Stimulated activated naive CD8-positive, alpha-beta T cell treated with anti-CD3 and anti-CD28 coated beads, Interleukin-15, Interleukin-2, amounts not matched to agents 100 U/mL and 50 U/mL, for 24 hours (primary cell): ENCODE measurements around the gene PRKCA.
"Not testable (repeated sequence)": the region's sequence is repeated elsewhere in the genome, so short reads cannot be mapped to it uniquely, and the experiment has no call there.

Experiments
- ATAC-seq: fragments of 150-1000 bp; cut with Tn5 transposase; one replicate; pipeline ENCODE4 v1.10.0; 2021
- DNase-seq: peaks from one replicate; pipeline ENCODE4 v3.0.0; 2021

The PRKCA gene

DNA sequence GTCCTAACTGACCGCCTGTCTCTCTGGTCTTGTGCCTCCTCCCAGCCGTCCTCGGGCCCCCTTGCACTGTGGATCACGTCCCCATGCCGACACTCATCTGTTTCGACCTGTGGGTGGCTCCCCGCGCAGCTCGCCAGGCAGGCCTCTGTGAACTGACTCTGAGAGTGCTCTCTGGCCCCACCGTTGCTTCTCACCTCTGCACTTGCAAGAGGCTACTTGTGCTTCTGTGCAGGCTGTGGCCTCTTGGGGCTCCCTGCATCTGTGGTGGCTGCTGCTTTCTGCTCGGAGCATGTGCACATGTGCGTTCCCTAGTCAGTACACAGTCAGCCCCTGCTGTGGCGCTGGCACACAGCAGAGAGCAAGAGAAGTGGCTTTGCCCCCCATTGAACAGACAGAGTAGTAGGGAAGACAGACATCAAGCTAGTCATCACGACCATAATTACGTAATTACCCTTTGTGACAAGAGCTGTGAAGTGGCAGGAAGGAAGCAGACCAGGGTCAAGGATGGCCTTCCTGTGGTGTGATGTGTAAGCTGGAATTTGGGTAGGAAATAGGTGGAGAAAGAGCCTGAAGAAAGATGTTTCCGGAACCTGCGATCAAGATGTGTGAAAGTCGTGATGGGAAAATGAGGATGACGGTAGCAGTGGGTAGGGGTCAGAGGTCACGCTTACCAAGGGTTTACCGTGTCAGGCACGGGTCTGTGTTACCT, 276.5 kb downstream of the PRKCA start:
- ATAC-seq (no peak), DNase-seq (no peak)

DNA sequence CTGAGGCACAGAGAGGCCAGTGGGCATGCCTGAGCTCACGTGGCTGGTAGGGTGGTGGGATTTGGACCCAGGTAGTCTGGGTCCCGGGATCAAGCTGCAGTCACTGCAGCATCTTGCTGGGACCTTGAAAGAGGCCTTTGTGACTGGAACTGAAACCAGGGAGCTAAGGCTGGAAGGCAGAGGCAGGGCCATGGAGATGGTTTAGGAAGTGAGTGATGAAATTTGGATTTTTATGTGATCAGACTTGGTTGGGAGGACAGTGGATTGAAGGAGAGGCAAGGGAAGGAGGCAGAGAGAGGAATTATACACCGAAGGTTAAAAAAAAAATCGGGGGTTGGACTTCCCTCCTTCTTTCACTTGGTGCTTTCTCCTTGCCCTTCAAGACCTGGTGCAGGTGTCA, 277.1 kb downstream of the PRKCA start:
- ATAC-seq = no peak
- DNase-seq = no peak

DNA sequence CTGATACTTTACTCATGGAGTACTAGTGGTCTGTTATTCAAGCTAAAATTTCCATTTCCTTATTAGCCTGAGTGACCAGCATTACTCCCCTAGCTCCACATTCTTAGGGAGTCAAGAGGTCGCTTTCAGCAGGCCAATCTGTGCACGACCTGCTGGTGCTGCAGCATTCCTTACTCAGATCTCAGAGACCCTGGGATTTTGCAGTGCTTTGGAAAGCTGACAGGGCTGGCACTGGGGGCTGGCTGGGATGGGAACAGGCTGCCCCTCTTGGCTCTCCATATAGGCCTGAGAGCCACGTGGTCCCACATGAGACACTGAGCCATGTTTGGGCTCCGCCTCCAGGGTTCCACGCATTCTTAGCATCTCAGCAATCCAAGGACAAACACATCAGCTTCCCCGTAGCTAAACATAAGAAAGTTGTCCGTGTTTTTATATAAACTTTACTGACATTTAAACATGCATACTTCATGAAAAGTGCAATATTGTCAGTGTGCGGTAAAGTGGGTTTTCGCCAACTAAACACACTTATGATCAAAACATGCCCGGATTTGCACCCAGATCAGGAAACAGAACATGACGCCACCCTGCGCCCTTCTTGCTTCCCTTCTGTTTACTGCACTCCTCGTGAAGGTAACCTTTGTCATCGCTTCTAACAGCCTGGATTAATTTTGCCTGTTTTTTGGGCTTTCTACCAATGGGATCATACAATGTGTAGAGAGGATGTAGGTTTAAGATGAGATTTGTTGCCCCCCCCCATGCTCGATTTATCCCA, 278.0 kb downstream of the PRKCA start:
- no peak for ATAC-seq

DNA sequence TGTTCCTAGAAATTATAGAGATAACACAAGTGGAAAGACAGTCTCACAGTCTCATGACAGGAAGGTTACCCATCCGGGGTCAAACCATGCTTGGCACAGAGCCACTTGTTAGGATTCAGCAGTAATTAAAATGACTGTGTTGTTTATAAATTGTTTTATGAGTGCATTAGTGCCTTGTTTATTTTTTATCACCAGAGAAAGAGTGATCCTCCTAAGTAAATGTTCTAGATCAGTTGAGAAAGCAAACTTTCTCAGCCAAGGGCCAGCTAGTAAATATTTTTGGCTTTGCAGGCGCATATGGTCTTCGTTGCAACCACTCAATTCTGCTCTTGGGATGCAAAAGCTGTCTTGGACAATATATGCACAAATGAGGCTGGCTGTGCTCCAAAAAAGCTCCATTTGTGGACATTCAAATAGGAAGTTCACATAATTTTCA, 278.6 kb downstream of the PRKCA start:
- ATAC-seq (no peak), DNase-seq (no peak)

More for the DNA sequence above, 278.0 kb downstream of the PRKCA start:
- no peak for DNase-seq

DNA sequence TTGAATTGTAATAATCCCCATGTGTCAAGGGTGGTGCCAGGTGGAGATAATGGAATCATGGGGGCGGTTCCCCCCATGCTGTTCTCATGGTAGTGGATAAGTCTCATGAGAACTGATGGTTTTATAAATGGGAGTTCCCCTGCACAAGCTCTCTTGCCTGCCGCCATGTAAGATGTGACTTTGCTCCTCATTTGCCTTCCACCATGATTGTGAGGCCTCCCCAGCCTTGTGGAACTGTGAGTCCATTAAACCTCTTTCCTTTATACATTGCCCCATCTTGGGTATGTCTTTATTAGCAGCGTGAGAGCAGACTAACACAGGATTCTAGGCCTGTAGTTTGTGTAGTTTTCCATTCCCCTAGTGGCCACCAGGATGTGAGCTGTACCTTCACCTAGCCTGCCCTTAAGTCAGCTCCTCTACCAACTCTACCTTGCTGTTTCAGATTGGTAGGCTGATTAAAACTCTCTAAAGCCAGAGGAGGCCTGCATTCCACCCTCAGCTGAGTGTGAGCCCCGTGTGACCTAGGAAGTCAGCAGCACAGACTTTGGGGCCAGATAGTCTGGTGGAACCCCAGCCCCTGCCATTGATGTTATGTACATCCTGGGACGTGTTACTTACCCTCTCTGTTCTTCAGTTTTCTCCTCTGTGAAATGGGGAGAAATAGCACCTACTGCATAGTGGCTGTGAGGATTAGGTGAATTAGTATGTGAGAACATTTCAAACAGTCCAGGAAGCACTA, 280.1 kb downstream of the PRKCA start:
- no peak for ATAC-seq
- no peak for DNase-seq

DNA sequence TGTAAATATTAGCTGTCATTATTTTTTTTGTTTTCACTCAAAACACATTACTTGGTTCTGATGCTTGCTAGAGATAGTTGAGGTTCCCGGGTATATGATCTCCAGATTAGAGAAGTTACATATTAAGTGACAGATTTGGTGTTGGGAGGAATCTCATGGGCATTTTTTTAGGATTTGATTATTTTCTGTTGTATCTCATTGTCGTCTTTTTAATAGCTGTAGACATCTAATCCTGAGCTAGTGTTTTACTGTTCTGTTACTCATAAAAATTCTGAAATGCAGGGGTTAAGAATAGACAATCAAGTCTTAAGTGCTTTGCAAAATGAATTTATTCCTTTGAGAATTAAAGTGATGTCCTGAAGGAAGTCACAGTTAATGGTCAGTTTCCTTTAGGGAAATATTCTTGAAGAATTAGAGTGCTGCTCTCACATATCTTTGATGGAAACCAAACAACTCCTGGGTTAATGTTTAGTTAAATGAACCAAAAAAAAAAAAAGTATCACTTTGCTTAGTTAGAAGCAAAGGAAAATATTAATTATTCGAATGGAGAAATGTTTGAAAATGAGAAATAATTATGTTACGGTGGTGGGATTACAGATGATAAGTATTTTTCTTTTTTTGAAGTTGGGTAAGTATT, 280.8 kb downstream of the PRKCA start:
- ATAC-seq = no peak
- DNase-seq = no peak

DNA sequence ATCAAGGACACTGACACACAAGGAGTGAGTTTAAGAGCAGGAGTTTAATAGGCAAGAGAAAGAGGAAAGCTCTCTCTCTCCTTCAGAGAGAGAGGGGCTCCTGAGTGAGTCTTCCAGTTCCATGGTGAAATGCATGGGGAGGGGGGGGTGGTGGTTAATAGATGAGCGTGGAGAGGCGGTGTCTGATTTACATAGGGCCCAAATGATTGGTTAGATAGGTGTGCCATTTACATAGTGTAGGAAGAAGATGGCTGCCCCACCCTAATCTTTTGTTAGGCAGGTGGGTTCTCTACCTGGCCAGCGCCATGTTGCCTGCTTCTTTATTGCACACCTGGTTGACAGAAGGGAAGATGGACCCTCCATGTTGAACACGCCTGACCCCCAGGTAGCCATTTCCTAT, 282.5 kb downstream of the PRKCA start:
- no peak for ATAC-seq
- DNase-seq = no peak

DNA sequence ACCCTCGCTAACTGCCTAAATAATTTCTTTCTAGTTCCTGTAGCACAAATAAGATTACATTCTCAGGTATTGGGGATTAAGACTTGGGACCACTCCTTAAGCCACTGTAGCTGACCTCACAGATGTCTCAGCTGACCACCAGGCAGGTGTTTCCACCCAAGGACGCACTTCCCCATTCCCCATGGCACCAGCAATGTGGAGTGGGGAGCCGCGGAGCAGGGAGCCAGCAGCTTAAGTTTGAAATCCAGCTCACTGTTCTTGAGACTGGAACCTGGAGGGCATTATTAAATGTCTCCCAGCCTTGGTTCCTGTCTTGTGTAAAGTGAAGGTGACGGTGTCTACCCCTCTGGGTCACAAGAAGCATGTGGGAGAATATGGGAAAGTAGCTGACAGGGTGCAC, 283.1 kb downstream of the PRKCA start:
- no peak for ATAC-seq
- no peak for DNase-seq

DNA sequence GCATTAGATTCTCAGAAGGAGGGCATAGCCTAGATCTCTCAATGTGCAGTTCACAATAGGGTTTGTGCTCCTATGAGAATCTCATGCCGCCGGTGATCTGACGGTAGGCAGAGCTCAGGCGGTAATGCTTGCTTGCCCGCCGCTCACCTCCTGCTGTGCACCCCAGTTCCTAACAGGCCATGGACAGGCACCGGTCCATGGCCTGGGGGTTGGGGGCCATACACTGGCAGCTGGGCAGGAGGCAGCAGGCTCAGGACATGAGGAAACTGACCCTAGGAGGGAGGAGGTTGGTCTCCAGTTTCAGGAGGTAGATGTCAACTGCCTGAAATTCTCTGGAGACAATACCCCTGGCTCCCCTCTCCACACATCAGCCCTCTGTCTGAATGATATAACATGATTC, 287.5 kb downstream of the PRKCA start:
- no peak for ATAC-seq

DNA sequence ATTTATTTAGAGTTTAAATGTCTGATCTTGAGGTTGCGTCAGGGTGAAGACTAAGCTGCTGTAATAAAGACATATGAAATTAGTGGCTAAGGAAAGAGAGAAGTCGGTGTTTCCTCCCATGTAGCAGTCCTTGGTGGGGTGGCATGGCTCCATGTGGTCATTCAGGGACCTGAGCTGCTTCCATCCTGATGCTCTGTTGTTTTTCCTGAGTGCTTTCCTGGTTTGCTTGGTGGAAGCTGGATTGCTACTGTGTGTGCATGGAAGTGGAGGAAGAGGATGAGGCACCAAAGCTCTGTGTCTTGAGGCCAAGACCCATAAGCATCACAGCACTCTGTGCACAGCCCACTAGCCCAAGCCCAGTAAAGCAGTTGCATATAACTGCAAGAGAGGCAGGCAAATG, 290.7 kb downstream of the PRKCA start:
- no peak for ATAC-seq
- DNase-seq = no peak

More for the DNA sequence above, 287.5 kb downstream of the PRKCA start:
- no peak for DNase-seq

DNA sequence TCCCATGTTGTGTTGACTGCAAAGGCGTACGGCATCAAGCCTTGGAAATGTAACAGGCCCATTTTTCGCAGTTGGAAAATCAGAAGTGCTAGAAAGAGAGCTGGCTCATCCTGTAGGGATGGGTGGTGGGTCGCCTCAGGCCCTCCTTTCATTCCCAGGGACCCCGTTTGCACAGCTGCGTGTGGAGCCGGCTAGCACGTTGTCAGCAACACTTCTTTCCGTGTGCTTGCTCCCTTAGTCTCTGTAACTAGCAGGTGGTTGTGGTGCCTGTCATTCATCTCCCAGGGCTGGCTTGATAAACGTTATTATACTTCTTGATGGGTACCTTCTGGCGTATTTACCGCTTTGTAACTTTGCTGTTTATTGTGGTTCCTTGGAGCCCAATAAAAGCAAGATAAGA, 293.5 kb downstream of the PRKCA start:
- no peak for DNase-seq
- ATAC-seq = no peak

DNA sequence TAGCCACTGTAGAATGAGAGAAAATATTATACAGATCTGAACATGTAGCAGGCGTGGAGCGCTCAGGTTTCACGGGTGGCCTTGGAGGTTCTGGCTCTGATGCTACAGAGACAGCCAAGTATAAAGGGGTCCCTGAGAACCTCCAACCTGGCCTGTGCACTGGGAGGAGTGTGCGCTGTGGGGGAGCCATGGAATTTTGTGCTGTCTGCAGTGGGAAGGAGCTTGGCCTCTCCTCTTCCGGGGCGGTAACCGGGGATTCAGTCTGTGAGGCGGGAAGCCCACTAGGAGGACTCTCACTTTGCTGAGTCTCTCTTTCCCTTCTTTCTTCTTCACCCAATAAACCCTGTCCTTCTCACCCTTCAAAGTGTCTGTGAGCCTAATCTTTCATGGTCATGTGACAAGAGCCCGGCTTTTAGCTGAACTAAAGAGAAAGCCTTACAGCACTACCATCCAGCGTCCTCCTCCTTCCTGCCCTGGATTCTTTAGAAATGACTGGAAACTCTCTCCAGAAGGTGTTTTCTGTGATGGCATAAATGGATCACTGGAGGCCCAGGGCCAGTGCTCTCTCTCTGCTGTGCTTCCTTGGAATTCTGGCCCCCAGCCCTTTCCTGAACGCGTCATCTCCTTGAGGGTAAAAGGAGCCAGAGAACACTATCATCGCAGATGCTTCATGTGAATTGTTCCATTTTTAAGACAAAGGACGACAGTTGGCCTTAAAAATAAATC, 300.4 kb downstream of the PRKCA start:
- ATAC-seq (no peak), DNase-seq (no peak)

DNA sequence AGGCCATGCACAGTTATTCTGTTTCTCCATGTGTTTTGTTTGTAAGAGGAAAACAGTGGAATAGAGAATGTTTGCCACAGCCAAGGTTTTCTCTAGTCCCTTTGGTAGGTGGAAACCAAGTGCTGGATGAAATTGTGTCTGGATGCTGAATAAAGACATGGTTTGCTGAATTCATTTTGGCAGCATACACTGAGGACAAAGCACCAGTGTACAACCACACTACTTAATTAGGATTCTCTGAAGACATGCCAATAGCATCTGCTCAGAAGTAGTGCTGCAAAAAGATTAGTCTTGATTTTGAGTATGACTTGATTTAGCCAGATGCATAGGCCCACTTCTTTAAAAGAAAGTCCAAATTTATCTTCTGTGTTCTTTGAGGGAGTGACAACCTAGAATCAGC, 302.0 kb downstream of the PRKCA start:
- ATAC-seq (no peak), DNase-seq (no peak)

DNA sequence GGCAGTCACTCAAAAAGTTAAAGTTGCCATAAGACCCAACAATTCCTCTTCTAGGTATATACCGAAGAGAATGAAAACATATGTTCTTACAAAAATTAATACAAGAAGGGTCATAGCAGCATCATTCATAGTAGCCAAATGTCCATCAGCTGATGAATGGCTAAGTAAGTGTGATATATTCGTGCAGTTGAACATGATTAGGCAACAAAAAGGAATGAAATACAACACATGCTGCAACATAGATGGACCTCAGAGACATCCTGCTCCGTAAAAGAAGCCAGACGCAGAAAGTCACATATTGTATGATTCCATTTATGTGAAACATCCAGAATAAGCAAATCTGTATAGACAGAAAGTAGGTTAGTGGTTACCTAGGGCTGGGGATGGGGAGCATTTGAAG, 303.1 kb downstream of the PRKCA start:
- no peak for ATAC-seq
- DNase-seq = no peak

DNA sequence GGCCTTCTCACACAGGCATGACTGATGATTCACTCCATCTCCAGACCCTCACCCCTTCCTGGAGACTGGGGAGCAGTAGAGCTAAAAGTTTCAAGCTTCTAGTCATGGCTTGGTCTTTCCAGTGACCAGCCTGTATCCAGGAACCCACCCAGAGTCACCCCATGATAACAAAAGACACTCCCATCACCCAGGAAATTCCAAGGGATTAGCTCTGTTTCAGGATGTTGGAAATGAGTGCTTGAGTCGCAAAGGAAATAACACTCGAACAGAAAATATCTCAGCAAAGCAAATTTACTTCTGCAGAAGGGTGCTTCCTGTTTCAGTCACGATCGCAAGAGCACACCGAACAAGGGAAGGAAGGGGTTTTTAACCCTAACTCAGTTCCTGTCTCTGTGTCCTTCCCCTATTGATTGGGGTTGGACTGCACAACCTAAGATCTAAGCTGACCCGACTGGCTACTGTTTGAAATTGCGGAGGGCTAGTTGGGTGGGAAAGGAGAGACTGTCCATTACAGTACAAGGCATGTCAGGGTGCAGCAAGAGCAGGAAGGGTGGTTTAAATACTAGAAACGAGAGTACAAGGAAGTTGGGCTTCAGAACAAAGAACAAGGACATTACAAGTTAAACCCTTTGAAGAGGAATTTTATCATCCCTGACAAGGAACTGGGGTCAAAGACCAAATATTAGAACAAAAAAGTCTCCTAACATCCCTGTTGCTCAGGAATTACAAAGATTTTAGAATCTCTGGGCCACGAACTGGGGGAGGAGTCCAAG, 308.1 kb downstream of the PRKCA start:
- DNase-seq = no peak
- no peak for ATAC-seq

DNA sequence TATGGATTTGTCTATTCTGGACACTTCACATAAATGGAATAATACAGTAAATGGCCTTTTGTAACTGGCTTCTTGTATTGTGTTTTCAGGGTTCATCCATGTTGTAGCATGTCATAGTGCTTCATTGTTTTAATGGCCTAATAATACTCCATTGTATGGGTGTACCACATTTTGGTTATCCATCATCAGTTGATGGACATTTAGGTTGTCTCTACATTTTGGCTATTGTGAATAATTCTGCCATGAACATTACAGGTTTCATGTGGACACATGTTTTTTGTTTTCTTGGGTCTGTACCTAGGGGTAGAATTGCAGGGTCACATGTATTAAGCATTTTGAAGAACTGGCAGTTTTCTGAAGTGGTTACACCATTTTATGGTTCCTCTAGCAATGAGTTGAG, 309.0 kb downstream of the PRKCA start:
- DNase-seq = no peak
- ATAC-seq = no peak

DNA sequence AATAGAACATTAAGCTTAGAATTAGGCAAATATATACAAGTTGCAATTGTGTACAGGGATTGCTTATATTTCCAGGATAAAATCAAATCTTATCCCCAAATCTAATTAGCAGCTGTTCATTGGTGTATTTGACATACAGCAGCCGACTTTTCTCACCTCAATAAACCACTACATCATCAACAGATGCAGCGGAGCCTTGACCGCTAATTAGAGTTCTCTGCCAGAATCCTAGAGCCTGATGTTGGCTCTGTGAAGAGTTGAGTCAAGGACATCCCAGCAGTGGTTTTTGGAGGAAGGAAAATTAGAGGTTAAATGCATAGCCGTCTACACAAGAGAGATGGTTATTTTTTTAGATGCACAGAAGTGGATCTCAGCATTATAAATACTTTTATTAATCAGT, 310.6 kb downstream of the PRKCA start:
- ATAC-seq = no peak
- no peak for DNase-seq

DNA sequence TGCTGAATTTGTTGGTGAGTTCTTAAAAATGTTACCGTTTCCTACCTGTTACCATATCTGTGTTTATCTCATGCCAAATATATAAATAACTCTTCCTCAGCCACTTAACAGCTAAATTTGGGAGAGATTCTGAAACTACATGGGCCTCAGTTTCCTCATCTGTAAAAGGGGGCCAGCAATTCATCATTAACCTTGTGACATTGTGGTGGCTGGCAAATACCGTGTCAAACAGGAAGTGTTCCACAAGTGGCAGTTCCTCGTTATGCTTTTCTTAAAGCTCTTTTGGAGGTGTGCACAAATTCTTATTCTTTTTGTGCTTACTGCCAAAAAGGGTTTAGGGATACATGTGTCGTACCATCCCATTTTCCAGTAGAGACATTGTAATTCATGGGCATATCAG, 312.1 kb downstream of the PRKCA start:
- DNase-seq = no peak
- no peak for ATAC-seq

DNA sequence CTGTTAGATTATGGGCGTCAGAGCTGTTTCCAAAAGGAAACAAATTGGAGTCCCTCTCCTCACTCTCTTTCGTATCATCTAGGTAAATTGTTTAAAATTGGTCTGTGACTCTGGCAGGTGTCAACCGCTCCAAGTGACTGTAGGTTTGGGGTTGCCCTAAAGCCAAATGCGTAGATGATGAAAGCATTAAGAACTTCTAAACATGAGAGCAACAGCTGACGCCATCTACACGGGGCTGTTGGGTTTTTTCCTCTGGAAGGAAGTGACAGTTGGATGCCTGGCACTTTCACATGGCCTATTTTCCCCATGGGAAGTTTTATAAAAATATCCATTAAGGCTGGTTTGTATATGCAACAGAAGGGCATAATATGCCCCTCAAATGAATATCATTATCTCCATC, 316.8 kb downstream of the PRKCA start:
- ATAC-seq (no peak), DNase-seq (no peak)

DNA sequence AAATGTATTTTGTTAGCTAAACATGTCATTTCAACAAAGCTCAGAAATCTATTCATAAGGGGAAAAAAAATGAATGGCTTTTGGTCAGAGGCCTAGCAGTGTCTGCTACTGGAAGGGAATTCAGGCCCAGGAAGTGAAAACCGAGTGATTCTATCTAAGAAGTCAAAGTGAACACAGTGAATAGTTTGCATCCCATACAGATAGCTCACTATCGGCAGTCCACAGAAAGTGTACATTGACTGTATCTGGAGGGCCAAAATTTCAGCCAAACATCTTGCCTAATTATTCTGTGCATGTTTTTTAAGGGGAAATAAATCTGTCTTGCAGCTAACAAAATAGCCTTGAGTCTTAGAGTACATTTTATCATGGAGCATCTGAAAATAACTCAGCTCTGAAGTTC, 318.1 kb downstream of the PRKCA start:
- no peak for ATAC-seq
- no peak for DNase-seq

DNA sequence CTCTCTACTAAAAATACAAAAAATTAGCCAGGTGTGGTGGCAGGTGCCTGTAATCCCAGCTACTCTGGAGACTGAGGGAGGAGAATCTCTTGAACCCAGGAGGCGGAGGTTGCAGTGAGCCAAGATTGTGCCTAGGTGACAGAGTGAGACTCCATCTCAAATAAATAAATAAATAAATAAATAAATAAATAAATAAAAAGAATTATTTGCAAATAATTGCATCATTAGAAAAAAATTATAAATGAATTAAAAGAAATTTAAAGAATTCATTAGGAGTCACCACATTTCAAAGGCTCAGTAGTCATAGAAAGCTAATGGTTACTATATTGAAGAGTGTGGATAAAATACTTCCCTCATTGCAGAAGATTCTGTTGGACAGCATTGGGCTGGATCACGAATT, 322.2 kb downstream of the PRKCA start:
- not testable (repeated sequence) for DNase-seq, ATAC-seq
